ENCODE results near the gene PHKB. TPM values are rescaled to one million over a fixed set of nuclear protein-coding genes. Genes with fewer than 3 reads are reported as not detected.

Gene PHKB
- total RNA-seq, 1 donor from 2014 or later = 47.8 TPM

DNA sequence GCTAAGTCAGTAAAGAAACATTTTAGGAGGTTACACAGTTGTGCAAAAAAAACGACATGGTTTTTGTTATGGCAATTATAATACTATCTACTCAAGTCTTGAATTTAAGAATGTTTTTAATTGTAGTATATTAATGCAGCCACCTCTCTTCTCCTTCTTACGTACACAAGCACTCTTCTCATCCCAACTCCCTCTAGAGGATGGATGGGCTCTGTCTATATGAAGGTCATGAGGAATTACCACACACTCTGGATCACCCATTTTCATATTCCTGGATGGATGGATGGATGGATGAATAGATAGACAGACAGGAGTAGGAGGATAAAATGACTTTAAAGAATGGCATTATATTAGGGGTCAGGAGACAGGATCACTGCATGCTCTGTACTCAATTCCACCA, 120.0 kb downstream of the PHKB start:
- H3K27me3 ChIP-seq (ENCODE audit: control insufficient read depth, insufficient read depth, low read length) = no peaks in the 10 kb centered on the region
- H3K4me3 ChIP-seq (ENCODE audit: low read depth, low read length) = no peak overlapping the region
- H3K36me3 ChIP-seq (ENCODE audit: control insufficient read depth, insufficient read depth, low read length) = no peaks in the 10 kb centered on the region
- TF ChIP-seq, protein P1, sequence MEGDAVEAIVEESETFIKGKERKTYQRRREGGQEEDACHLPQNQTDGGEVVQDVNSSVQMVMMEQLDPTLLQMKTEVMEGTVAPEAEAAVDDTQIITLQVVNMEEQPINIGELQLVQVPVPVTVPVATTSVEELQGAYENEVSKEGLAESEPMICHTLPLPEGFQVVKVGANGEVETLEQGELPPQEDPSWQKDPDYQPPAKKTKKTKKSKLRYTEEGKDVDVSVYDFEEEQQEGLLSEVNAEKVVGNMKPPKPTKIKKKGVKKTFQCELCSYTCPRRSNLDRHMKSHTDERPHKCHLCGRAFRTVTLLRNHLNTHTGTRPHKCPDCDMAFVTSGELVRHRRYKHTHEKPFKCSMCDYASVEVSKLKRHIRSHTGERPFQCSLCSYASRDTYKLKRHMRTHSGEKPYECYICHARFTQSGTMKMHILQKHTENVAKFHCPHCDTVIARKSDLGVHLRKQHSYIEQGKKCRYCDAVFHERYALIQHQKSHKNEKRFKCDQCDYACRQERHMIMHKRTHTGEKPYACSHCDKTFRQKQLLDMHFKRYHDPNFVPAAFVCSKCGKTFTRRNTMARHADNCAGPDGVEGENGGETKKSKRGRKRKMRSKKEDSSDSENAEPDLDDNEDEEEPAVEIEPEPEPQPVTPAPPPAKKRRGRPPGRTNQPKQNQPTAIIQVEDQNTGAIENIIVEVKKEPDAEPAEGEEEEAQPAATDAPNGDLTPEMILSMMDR (IDR thresholded peaks at IDR 0.05; ENCODE audit: insufficient read depth, low read length, poor library complexity, severe bottlenecking) = no peak
- no peak for DNase-seq (ENCODE audit: low read depth)

DNA sequence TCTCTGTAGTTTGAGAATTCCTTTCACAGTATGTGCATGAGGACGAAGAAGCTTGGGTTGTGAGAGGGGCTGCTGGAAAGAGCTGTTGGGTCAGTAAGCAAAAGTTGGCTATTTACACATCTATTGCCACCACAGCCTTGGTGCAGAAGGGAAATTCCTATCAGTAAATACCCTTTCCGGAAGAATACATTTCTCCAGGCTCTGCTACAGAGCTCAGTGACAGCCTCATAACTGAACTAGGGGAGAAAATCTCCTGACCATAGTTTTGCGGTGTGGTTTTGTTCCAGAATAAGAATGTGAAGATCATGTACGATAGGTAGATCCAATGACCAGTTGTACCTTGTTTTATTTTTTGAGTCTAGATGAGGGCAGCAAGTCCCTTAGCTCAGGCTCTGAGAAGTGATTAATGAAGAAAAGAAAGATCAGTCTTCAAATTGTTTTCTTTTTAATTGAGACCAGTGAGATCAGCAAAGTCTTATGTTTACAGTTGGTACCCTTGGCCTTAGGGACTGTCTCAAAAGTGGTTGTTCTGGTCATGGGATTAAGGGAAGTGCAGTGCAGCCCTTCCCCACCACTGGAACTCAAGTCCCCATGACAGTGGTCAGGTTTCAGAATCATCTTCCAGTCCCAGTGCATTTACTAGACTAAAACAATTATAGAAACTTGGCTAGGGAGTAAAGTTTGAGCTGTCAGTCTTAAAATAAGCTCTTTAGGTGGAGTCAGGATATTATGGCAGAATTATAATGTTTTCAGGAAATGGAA, 123.5 kb downstream of the PHKB start:
- Histone ChIP-seq H3K36me3 (ENCODE audit: control insufficient read depth, insufficient read depth, low read length) (no peaks in the 10 kb centered on the region), H3K4me3 (ENCODE audit: low read depth, low read length) (no peak overlapping the region), H3K27me3 (ENCODE audit: control insufficient read depth, insufficient read depth, low read length) (no peaks in the 10 kb centered on the region)
- DNase-seq (ENCODE audit: low read depth) = no peak
- TF ChIP-seq, protein P1 (IDR thresholded peaks at IDR 0.05; ENCODE audit: insufficient read depth, low read length, poor library complexity, severe bottlenecking) = no peak

DNA sequence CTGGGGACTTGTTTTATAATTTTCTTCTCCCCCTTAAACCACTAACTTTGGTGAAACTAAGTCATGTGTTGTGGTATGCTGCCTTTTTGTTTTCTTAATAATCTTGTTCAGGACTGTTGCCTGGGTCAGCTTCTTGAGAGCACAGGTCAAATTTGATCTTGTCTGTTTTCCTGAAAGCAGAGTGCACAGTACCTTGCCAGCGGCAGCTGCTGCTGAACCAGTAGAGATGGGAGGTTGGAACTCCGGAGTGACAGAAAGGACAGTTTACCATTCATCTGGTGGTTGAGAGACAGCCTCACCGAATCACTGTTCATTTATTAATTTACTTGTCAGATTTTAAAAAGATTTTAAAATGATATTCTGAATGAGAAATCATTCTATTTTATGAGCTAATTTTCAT, 125.0 kb downstream of the PHKB start:
- H3K4me3 ChIP-seq (ENCODE audit: low read depth, low read length) = no peak overlapping the region
- H3K36me3 ChIP-seq (ENCODE audit: control insufficient read depth, insufficient read depth, low read length) = no peaks in the 10 kb centered on the region
- H3K27me3 ChIP-seq (ENCODE audit: control insufficient read depth, insufficient read depth, low read length) = no peaks in the 10 kb centered on the region
- DNase-seq (ENCODE audit: low read depth) = no peak
- TF ChIP-seq, protein P1 (IDR thresholded peaks at IDR 0.05; ENCODE audit: insufficient read depth, low read length, poor library complexity, severe bottlenecking) = no peak

DNA sequence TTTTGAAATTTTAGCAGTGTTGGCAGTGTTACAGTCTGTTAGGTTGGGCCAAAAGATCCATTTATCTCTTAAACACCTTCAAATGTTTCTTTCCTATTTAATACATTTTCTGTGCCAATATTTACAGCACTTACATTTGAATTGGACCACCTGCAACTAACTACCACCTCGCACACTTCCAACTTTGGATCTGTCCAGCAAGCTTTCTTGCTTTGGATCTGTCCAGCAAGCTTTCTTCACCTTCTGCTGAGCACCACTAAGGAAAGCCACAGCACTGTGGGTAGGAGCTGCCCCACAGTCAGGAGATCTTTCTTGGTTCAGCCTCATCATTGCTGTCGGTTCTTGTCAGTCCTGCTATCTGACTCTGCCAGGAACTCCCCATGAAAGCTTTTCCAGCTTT, 129.3 kb downstream of the PHKB start:
- H3K36me3 ChIP-seq (ENCODE audit: control insufficient read depth, insufficient read depth, low read length) = no peaks in the 10 kb centered on the region
- H3K4me3 ChIP-seq (ENCODE audit: low read depth, low read length) = no peak overlapping the region
- TF ChIP-seq, protein P1 (IDR thresholded peaks at IDR 0.05; ENCODE audit: insufficient read depth, low read length, poor library complexity, severe bottlenecking) = no peak
- no peaks in the 10 kb centered on the region for H3K27me3 ChIP-seq (ENCODE audit: control insufficient read depth, insufficient read depth, low read length)
- no peak for DNase-seq (ENCODE audit: low read depth)

DNA sequence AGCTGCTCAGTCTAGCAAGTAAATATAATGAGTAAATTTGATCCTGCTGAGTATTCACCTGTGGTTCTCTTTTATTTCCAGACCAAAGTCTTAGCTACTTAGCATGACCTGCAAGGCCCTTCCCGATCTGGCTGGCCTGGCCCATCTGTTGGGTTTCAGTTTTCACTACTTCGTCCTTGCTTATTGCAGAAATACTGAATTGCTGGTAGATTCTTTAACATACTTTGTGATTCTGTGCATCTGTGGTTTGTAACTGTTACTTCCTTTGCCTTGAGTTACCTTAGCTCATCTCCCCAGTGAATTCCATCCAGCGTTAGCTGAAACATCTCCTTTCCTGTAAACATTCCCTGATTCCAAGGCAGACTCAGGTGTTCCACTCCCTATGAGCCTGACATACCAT, 131.1 kb downstream of the PHKB start:
- Histone ChIP-seq H3K36me3 (ENCODE audit: control insufficient read depth, insufficient read depth, low read length) (no peaks in the 10 kb centered on the region), H3K4me3 (ENCODE audit: low read depth, low read length) (no peak overlapping the region), H3K27me3 (ENCODE audit: control insufficient read depth, insufficient read depth, low read length) (no peaks in the 10 kb centered on the region)
- no peak for DNase-seq (ENCODE audit: low read depth)
- TF ChIP-seq, protein P1 (IDR thresholded peaks at IDR 0.05; ENCODE audit: insufficient read depth, low read length, poor library complexity, severe bottlenecking) = no peak

DNA sequence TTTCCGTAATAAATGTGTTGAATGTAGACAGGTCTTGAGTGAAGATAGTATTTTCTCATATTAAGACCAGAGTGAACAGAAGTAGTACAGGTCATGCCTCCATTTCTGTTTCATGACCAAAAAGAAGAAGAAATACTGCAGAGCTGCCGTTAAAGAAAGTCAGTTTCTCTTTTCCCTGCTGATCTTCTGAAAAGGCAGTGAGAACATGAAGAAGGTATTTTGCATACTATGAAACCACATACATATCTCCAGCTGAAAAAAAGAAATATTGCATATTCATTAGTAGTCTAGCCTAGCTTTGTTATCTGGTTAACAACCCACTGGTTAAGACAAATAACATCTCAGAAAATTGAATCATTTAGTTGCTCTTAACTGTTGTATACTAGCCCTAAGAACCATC, 138.4 kb downstream of the PHKB start:
- H3K27me3 ChIP-seq (ENCODE audit: control insufficient read depth, insufficient read depth, low read length) = no peaks in the 10 kb centered on the region
- TF ChIP-seq, protein P1 (IDR thresholded peaks at IDR 0.05; ENCODE audit: insufficient read depth, low read length, poor library complexity, severe bottlenecking) = no peak
- no peak overlapping the region for H3K4me3 ChIP-seq (ENCODE audit: low read depth, low read length)
- H3K36me3 ChIP-seq (ENCODE audit: control insufficient read depth, insufficient read depth, low read length) = no peaks in the 10 kb centered on the region
- no peak for DNase-seq (ENCODE audit: low read depth)

Data from kidney epithelial cell (primary cell).